ENCODE results near the gene CALR3. TPM values are rescaled to one million over a fixed set of nuclear protein-coding genes. Genes with fewer than 3 reads are reported as not detected.

The CALR3 gene
- total and polyA plus RNA-seq, 10 of the 15 experiments (the other 5 are each of a cell fraction or from before 2014, with no cell fraction given), result 0.05 to 0.45 (median 0.12) TPM; not detected in 2

DNA sequence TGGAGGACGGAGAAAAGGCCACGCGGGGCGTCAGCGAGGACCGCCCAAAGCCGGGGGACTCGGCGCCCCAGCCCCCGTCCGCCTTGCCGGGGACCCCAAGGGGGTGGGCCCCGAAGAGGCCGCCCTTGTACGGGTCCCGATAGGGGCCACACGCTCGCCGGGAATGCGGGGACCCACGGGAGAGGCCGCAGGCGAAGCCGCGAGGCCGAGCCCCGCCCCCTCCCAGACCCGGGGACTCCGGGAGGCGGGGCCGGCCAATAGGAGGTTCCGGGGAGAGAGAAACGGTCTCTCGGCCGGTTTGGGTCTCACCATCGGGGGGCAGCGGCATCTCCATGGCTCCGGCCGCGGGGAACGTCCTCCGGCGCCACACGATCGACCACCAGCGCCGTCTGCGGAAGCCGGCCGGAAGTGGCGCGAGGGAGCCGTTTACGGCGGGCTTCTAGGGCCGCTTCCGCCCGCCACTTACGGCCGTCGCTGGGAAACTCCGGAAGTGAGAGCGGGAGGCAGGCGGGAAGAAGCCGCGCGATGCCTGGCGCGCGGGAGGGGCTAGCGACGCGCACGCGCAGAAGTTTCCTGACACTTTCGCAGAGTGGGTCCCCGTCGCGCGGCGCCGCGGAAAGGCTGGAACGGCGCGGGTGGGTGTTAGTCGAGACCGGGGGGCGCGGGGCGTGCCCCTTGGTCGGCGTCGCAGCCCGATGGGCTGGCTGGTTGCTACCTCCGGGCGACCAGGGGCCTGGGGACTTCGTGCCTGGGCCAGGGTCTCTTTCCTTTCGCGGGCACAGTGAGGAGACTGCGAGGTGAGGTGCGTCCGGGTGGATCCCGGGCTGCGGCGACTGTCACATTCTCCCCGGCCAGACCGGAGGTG lies 46.3 kb upstream of the CALR3 start, which contains the start of gene CHERP (continued):
- TF ChIP-seq YY1 (IDR thresholded peaks at IDR 0.05; ENCODE audit: low read depth, low read length), result peak; percentile 31; the same call in 1 of the 2 replicates
- TF ChIP-seq, protein P1, sequence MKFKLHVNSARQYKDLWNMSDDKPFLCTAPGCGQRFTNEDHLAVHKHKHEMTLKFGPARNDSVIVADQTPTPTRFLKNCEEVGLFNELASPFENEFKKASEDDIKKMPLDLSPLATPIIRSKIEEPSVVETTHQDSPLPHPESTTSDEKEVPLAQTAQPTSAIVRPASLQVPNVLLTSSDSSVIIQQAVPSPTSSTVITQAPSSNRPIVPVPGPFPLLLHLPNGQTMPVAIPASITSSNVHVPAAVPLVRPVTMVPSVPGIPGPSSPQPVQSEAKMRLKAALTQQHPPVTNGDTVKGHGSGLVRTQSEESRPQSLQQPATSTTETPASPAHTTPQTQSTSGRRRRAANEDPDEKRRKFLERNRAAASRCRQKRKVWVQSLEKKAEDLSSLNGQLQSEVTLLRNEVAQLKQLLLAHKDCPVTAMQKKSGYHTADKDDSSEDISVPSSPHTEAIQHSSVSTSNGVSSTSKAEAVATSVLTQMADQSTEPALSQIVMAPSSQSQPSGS (IDR thresholded peaks at IDR 0.05; ENCODE audit: low read length), result no peak
- TF ChIP-seq TBL1XR1 (IDR thresholded peaks at IDR 0.05; ENCODE audit: low read depth, low read length), result no peak; the same call in 1 of the 2 replicates
- no peak for TF ChIP-seq MTA3 (IDR thresholded peaks at IDR 0.05; ENCODE audit: borderline replicate concordance, low read length)
- peak; percentile 94; the same call in 1 of the 2 replicates for TF ChIP-seq BACH1 (IDR thresholded peaks at IDR 0.05; ENCODE audit: borderline replicate concordance)
- TF ChIP-seq TARDBP (IDR thresholded peaks at IDR 0.05; ENCODE audit: borderline replicate concordance), result 0 out of 2 replicates have a peak, but pooled peaks have one; percentile 47
- peak; percentile 54 for TF ChIP-seq SIX5 (IDR thresholded peaks at IDR 0.05; ENCODE audit: low read depth, low read length, severe bottlenecking)
- TF ChIP-seq MTA2 (IDR thresholded peaks at IDR 0.05; ENCODE audit: low read depth), result no peak
- TF ChIP-seq NFYB (IDR thresholded peaks at IDR 0.05; ENCODE audit: insufficient read depth, low read depth, low read length), result no peak
- TF ChIP-seq SRF (IDR thresholded peaks at IDR 0.05; ENCODE audit: low read depth in 2 of 2, low read length in 2 of 2), result peak; percentile 85 to 92
- TF ChIP-seq TAF1 (IDR thresholded peaks at IDR 0.05; ENCODE audit: borderline replicate concordance, low read depth, low read length), result peak; percentile 65; the same call in 1 of the 2 replicates
- TF ChIP-seq NFYA (IDR thresholded peaks at IDR 0.05; ENCODE audit: borderline replicate concordance, low read depth, low read length), result no peak
- TF ChIP-seq CEBPZ (IDR thresholded peaks at IDR 0.05; ENCODE audit: low read depth, low read length), result no peak
- TF ChIP-seq CHD1 (IDR thresholded peaks at IDR 0.05; ENCODE audit: low read depth, low read length), result no peak
- 0 out of 2 replicates have a peak, but pooled peaks have one; percentile 51 for TF ChIP-seq RBBP5 (conservative IDR thresholded peaks at IDR 0.05)
- TF ChIP-seq NBN (IDR thresholded peaks at IDR 0.05), result 0 out of 2 replicates have a peak, but pooled peaks have one; percentile 22
- TF ChIP-seq EZH2 (IDR thresholded peaks at IDR 0.05; ENCODE audit: borderline replicate concordance, control insufficient read depth, low read depth, low read length), result no peak
- TF ChIP-seq POLR2AphosphoS2 (IDR thresholded peaks at IDR 0.05; ENCODE audit: low read depth, low read length), result peak; percentile 45; the same call in 1 of the 2 replicates
- no peak for TF ChIP-seq PAX8 (IDR thresholded peaks at IDR 0.05)
- TF ChIP-seq, protein P2, sequence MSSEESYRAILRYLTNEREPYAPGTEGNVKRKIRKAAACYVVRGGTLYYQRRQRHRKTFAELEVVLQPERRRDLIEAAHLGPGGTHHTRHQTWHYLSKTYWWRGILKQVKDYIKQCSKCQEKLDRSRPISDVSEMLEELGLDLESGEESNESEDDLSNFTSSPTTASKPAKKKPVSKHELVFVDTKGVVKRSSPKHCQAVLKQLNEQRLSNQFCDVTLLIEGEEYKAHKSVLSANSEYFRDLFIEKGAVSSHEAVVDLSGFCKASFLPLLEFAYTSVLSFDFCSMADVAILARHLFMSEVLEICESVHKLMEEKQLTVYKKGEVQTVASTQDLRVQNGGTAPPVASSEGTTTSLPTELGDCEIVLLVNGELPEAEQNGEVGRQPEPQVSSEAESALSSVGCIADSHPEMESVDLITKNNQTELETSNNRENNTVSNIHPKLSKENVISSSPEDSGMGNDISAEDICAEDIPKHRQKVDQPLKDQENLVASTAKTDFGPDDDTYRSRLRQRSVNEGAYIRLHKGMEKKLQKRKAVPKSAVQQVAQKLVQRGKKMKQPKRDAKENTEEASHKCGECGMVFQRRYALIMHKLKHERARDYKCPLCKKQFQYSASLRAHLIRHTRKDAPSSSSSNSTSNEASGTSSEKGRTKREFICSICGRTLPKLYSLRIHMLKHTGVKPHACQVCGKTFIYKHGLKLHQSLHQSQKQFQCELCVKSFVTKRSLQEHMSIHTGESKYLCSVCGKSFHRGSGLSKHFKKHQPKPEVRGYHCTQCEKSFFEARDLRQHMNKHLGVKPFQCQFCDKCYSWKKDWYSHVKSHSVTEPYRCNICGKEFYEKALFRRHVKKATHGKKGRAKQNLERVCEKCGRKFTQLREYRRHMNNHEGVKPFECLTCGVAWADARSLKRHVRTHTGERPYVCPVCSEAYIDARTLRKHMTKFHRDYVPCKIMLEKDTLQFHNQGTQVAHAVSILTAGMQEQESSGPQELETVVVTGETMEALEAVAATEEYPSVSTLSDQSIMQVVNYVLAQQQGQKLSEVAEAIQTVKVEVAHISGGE (CRISPR knock-in tag; IDR thresholded peaks at IDR 0.05), result no peak
- no peak for TF ChIP-seq YBX1 (IDR thresholded peaks at IDR 0.05)

All from GM12878 (cell line).